Measurements from ENCODE around the gene EXOC3L1.

DNA sequence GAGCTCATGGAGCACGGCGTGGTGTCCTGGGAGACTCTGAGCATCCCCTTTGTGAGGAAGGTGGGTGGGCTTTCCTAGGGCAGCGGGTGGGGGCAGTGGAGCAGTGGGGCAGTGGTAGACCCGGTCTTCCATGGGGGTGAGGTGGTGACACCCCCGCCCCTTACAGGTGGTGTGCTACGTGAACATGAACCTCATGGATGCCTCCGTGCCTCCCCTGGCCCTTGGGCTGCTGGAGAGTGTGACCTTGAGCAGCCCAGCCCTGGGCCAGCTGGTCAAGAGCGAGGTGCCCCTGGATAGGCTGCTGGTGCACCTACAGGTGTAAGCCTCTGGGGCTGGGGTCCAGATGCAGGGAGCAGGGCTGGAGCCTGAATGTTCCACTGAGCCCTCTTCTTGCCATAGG, 10.6 kb upstream of the EXOC3L1 start:
- TF ChIP-seq, protein P1, sequence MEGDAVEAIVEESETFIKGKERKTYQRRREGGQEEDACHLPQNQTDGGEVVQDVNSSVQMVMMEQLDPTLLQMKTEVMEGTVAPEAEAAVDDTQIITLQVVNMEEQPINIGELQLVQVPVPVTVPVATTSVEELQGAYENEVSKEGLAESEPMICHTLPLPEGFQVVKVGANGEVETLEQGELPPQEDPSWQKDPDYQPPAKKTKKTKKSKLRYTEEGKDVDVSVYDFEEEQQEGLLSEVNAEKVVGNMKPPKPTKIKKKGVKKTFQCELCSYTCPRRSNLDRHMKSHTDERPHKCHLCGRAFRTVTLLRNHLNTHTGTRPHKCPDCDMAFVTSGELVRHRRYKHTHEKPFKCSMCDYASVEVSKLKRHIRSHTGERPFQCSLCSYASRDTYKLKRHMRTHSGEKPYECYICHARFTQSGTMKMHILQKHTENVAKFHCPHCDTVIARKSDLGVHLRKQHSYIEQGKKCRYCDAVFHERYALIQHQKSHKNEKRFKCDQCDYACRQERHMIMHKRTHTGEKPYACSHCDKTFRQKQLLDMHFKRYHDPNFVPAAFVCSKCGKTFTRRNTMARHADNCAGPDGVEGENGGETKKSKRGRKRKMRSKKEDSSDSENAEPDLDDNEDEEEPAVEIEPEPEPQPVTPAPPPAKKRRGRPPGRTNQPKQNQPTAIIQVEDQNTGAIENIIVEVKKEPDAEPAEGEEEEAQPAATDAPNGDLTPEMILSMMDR (IDR thresholded peaks at IDR 0.05): no peak
- no peak for TF ChIP-seq POLR2A (IDR thresholded peaks at IDR 0.05)
